Epithelial cell of esophagus (primary cell): ENCODE measurements around the gene LHFPL2.

Experiments used
- DNase-seq: peaks from one replicate; pipeline ENCODE4 v3.0.0; 2010; ENCODE audit warnings: low read depth
- H3K4me3 ChIP-seq: 2 replicates; pipeline ENCODE4 v1.5.1; 2011; ENCODE audit warnings: mild to moderate bottlenecking, low read length, control low read depth
- CTCF ChIP-seq: IDR thresholded peaks from 2 replicates; pipeline ENCODE4 v1.5.1; 2011; ENCODE audit warnings: low read depth, mild to moderate bottlenecking, low read length, control low read depth, inconsistent platforms; ENCODE audit not compliant: insufficient read depth; ENCODE audit errors: missing control alignments

Gene LHFPL2

GRCh38 chr5:78509884-78510769 is 138.4 kb downstream of the LHFPL2 start:
- peak overlapping the region; percentile 24 for H3K4me3 ChIP-seq
- no peak for TF ChIP-seq CTCF
- DNase-seq, result peak; percentile 43

- DNase-seq, result no peak
- no peak for TF ChIP-seq CTCF
- no peak overlapping the region for H3K4me3 ChIP-seq
Measured at GRCh38 chr5:78509145-78509865, 139.3 kb downstream of the LHFPL2 start.

- no peak for TF ChIP-seq CTCF
- no peak for DNase-seq
- H3K4me3 ChIP-seq, result no peak overlapping the region
Measured at GRCh38 chr5:78508186-78508765, 140.3 kb downstream of the LHFPL2 start.

GRCh38 chr5:78507531-78507930 is 141.0 kb downstream of the LHFPL2 start:
- TF ChIP-seq CTCF, result no peak
- H3K4me3 ChIP-seq, result no peak overlapping the region
- DNase-seq, result no peak

- no peak overlapping the region for H3K4me3 ChIP-seq
- DNase-seq, result no peak
- TF ChIP-seq CTCF, result no peak
Measured at GRCh38 chr5:78506261-78507024, 142.1 kb downstream of the LHFPL2 start.

GRCh38 chr5:78505860-78506259 is 142.7 kb downstream of the LHFPL2 start:
- DNase-seq, result no peak
- TF ChIP-seq CTCF, result no peak
- no peak overlapping the region for H3K4me3 ChIP-seq
